ENCODE data around the gene TSHZ2.

GRCh38 chr20:53180928-53181362 lies 208.8 kb downstream of the TSHZ2 start:
- TF ChIP-seq CTCF (IDR thresholded peaks at IDR 0.05) = no peak
- TF ChIP-seq POLR2A (IDR thresholded peaks at IDR 0.05; ENCODE audit: low read depth) = no peak
- no peak for TF ChIP-seq EP300 (IDR thresholded peaks at IDR 0.05)

Data from esophagus muscularis mucosa (tissue), 4 donors.